K562 (cell line): ENCODE measurements around the gene ZNF646. TPM values are rescaled to one million over a fixed set of nuclear protein-coding genes. Genes with fewer than 3 reads are reported as not detected.

Experiments used
- AFF1 ChIP-seq, 2 experiments: fragments of 450-650 bp; IDR thresholded peaks; 2 replicates each; pipeline ENCODE4 v1.6.1; 2018; ENCODE audit warnings: mild to moderate bottlenecking in 2 of 2, low read depth in 1 of 2; ENCODE audit not compliant: partially characterized antibody in 2 of 2
- ARID4B ChIP-seq: sonication (generic); formaldehyde crosslinking; IDR thresholded peaks from 2 replicates; pipeline ENCODE4 v1.8.0; 2022; ENCODE audit warnings: mild to moderate bottlenecking, missing genetic modification reagents
- ERF ChIP-seq: fragments of 450-650 bp; formaldehyde crosslinking; IDR thresholded peaks from 2 replicates; pipeline ENCODE4 v1.4.0; 2020; ENCODE audit warnings: mild to moderate bottlenecking, mixed read lengths
- KDM1A ChIP-seq, 2 experiments: fragments of 450-650 bp; IDR thresholded peaks; 2 replicates each; pipeline ENCODE4 v1.6.1; 2016; ENCODE audit warnings: mild to moderate bottlenecking in 2 of 2
- NRF1 ChIP-seq, 2 experiments: fragments of 450-650 bp; IDR thresholded peaks in 1 of 2; conservative IDR thresholded peaks in 1 of 2; 2 replicates each; pipeline ENCODE4 v1.6.1; 2014; ENCODE audit warnings: mild to moderate bottlenecking in 2 of 2
- RUNX1 ChIP-seq: sonication (generic); IDR thresholded peaks from 2 replicates; pipeline ENCODE4 v1.6.1; 2016; ENCODE audit warnings: antibody characterized with exemption, low read depth
- SP1 ChIP-seq: sonication (generic); formaldehyde crosslinking; IDR thresholded peaks from 2 replicates; pipeline ENCODE4 v1.8.1; 2022; ENCODE audit warnings: mild to moderate bottlenecking, missing genetic modification reagents
- TAF1 ChIP-seq: IDR thresholded peaks from 2 replicates; pipeline ENCODE4 v1.6.1; 2011; ENCODE audit warnings: mild to moderate bottlenecking, low read length, moderate library complexity; ENCODE audit not compliant: insufficient read depth, control insufficient read depth, severe bottlenecking; ENCODE audit errors: extremely low read depth
- ZBTB1 ChIP-seq: sonication (generic); formaldehyde crosslinking; IDR thresholded peaks from 2 replicates; pipeline ENCODE4 v1.8.1; 2023; ENCODE audit warnings: missing genetic modification reagents, low read depth, mild to moderate bottlenecking, borderline replicate concordance
- ZNF253 ChIP-seq: fragments of 250-450 bp; sonication (Bioruptor Pico); conservative IDR thresholded peaks from 2 replicates; pipeline ENCODE4 v1.6.1; 2021; ENCODE audit warnings: mild to moderate bottlenecking
- ZZZ3 ChIP-seq: fragments of 450-650 bp; IDR thresholded peaks from 2 replicates; pipeline ENCODE4 v1.6.1; 2016; ENCODE audit warnings: antibody characterized with exemption, mild to moderate bottlenecking, moderate library complexity
- polyA plus RNA-seq, 8 experiments: library from polyadenylated mRNA; depleted of rRNA in 4 of 8; stranded (reverse) in 5 of 8; unstranded in 3 of 8; fragments of >200 nt; fragmentation: Nextera tagmentation in 2 of 8; fragmentation: Illumina TruSeq in 1 of 8; extraction: Ambion mirVana in 2 of 8; extraction: Trizol in 1 of 8; gene quantifications; 2 replicates each; pipeline versions ENCODE4 v1.2.1 to v1.2.3, GENCODE V29; 2011 to 2014; ENCODE audit warnings: inconsistent platforms in 1 of 8, missing spikeins in 1 of 8
- total RNA-seq, 7 experiments: library from RNA; depleted of rRNA in 6 of 7; stranded (reverse); fragments of >200 nt in 6 of 7; fragmentation: Illumina TruSeq in 2 of 7; extraction: Trizol in 2 of 7; gene quantifications; 2 replicates each; pipeline versions ENCODE4 v1.2.1 to v1.2.3, GENCODE V29; 2011 to 2021; ENCODE audit warnings: low replicate concordance in 1 of 7
- TF ChIP-seq, protein P1 (sequence below): sonication (generic); formaldehyde crosslinking; IDR thresholded peaks from 2 replicates; pipeline ENCODE4 v1.8.0; 2023; ENCODE audit warnings: mild to moderate bottlenecking, missing genetic modification reagents
- TF ChIP-seq, protein P2 (sequence below): fragments of 450-650 bp; IDR thresholded peaks from one replicate; pipeline ENCODE4 v1.6.1; 2018; ENCODE audit warnings: mild to moderate bottlenecking, moderate library complexity; ENCODE audit not compliant: partially characterized antibody
- TF ChIP-seq, protein P3 (sequence below): fragments of 450-650 bp; IDR thresholded peaks from 2 replicates; pipeline ENCODE4 v1.6.1; 2016

ZNF646 gene
- total and polyA plus RNA-seq, 9 of the 15 experiments (the other 6 are each of a cell fraction or from before 2014, with no cell fraction given), result 0.08 to 20.6 (median 8.0) TPM

GRCh38 chr16:31033709-31034492 is 40.3 kb upstream of the ZNF646 start (continued):
- TF ChIP-seq ARID4B (CRISPR knock-in tag) (peak; percentile 25; the same call in 1 of the 2 replicates), RUNX1 (no peak), AFF1 (IDR thresholded peaks at IDR 0.05; ENCODE audit: low read depth in 1 of 2, partially characterized antibody in 2 of 2) (peak in 1 of 2 experiments; percentile 80), ERF (CRISPR knock-in tag) (no peak), ZNF253 (CRISPR knock-in tag) (no peak), NRF1 (conservative IDR thresholded peaks at IDR 0.05 in 1 of 2, IDR thresholded peaks at IDR 0.05 in 1 of 2) (peak; percentile 96), ZZZ3 (no peak), SP1 (CRISPR knock-in tag) (peak; percentile 76), KDM1A (IDR thresholded peaks at IDR 0.05) (no peak), TAF1 (no peak), ZBTB1 (CRISPR knock-in tag) (no peak)
- TF ChIP-seq, protein P1, sequence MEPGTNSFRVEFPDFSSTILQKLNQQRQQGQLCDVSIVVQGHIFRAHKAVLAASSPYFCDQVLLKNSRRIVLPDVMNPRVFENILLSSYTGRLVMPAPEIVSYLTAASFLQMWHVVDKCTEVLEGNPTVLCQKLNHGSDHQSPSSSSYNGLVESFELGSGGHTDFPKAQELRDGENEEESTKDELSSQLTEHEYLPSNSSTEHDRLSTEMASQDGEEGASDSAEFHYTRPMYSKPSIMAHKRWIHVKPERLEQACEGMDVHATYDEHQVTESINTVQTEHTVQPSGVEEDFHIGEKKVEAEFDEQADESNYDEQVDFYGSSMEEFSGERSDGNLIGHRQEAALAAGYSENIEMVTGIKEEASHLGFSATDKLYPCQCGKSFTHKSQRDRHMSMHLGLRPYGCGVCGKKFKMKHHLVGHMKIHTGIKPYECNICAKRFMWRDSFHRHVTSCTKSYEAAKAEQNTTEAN, result 0 out of 2 replicates have a peak, but pooled peaks have one; percentile 31
- TF ChIP-seq, protein P2, sequence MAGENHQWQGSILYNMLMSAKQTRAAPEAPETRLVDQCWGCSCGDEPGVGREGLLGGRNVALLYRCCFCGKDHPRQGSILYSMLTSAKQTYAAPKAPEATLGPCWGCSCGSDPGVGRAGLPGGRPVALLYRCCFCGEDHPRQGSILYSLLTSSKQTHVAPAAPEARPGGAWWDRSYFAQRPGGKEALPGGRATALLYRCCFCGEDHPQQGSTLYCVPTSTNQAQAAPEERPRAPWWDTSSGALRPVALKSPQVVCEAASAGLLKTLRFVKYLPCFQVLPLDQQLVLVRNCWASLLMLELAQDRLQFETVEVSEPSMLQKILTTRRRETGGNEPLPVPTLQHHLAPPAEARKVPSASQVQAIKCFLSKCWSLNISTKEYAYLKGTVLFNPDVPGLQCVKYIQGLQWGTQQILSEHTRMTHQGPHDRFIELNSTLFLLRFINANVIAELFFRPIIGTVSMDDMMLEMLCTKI, result no peak
- TF ChIP-seq, protein P3, sequence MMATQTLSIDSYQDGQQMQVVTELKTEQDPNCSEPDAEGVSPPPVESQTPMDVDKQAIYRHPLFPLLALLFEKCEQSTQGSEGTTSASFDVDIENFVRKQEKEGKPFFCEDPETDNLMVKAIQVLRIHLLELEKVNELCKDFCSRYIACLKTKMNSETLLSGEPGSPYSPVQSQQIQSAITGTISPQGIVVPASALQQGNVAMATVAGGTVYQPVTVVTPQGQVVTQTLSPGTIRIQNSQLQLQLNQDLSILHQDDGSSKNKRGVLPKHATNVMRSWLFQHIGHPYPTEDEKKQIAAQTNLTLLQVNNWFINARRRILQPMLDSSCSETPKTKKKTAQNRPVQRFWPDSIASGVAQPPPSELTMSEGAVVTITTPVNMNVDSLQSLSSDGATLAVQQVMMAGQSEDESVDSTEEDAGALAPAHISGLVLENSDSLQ, result no peak
